GM12878 (cell line): Measurements from ENCODE around the gene LPCAT4.
"Not testable (repeated sequence)": the region's sequence is repeated elsewhere in the genome, so short reads cannot be mapped to it uniquely, and the experiment has no call there.

Experiments used
- CTCF ChIP-seq, 3 experiments: IDR thresholded peaks in 2 of 3; conservative IDR thresholded peaks in 1 of 3; 2 replicates each; pipeline ENCODE4 v1.5.1; 2011; ENCODE audit warnings: low read depth in 3 of 3, low read length in 3 of 3, mild to moderate bottlenecking in 3 of 3, control low read depth in 2 of 3, moderate library complexity in 2 of 3, inconsistent platforms in 1 of 3, mixed read lengths in 1 of 3; ENCODE audit not compliant: control insufficient read depth in 2 of 3, insufficient read depth in 1 of 3; ENCODE audit errors: extremely low read depth in 1 of 3
- HCFC1 ChIP-seq: fragments of 150-350 bp; IDR thresholded peaks from 2 replicates; pipeline ENCODE4 v1.6.1; 2014; ENCODE audit warnings: low read length
- MAX ChIP-seq: IDR thresholded peaks from 2 replicates; pipeline ENCODE4 v1.6.1; 2012; ENCODE audit warnings: low read depth, low read length, improper control_type of control experiment
- RFX5 ChIP-seq: IDR thresholded peaks from 2 replicates; pipeline ENCODE4 v1.6.1; 2011; ENCODE audit warnings: low read depth, low read length, improper control_type of control experiment

- TF ChIP-seq RFX5; HCFC1; CTCF (IDR thresholded peaks at IDR 0.05 in 2 of 3, conservative IDR thresholded peaks at IDR 0.05 in 1 of 3; ENCODE audit: control insufficient read depth in 2 of 3, extremely low read depth in 1 of 3, insufficient read depth in 1 of 3, low read depth in 3 of 3, low read length in 3 of 3); MAX: not testable (repeated sequence)
These were observed 15.0 kb upstream of the LPCAT4 start for GRCh38 chr15:34381829-34382521.
